HG03469 (cell line): ENCODE results near the gene PDE6H.
A peak's percentile ranks its signal among the peaks of the same experiment; 100 is the strongest.

Experiments used
- ATAC-seq: cut with Tn5 transposase; IDR thresholded peaks from one replicate; pipeline ENCODE4 v1.9.1; 2021; ENCODE audit warnings: mild to moderate bottlenecking, moderate library complexity, moderate number of reproducible peaks; ENCODE audit not compliant: unreplicated experiment

PDE6H gene

GRCh38 chr12:14972816-14973215 lies at the start of gene PDE6H:
TSS of gene PDE6H (plus strand) at chr12:14973042. CDS start at chr12:14978013, 4,971 bp downstream.
- ATAC-seq, result no peak

GRCh38 chr12:14923944-14924343 lies 48.9 kb upstream of the PDE6H start:
- no peak for ATAC-seq

GRCh38 chr12:14924541-14924940 lies 48.3 kb upstream of the PDE6H start:
- ATAC-seq, result no peak

GRCh38 chr12:14927267-14927666 lies 45.6 kb upstream of the PDE6H start:
- no peak for ATAC-seq

DNA sequence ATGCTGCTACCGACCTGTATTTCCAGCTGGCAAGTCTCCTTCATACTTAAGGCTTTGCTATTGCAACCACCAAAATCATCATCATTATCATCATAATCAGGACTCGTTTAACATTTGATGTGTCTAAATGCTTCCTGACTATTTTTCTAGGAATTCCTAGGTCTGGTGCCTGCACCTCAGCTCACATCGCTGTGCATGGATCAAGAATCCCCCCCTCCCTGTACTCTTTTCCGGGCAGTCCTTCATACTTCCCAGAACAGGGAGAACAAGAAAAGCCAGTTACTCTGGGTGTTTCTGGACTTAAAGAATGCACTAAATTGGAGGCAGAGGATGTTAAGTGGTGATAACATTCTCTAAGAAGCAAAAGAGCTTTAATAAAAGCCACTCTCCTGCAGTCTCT lies 43.9 kb upstream of the PDE6H start:
- ATAC-seq, result no peak

DNA sequence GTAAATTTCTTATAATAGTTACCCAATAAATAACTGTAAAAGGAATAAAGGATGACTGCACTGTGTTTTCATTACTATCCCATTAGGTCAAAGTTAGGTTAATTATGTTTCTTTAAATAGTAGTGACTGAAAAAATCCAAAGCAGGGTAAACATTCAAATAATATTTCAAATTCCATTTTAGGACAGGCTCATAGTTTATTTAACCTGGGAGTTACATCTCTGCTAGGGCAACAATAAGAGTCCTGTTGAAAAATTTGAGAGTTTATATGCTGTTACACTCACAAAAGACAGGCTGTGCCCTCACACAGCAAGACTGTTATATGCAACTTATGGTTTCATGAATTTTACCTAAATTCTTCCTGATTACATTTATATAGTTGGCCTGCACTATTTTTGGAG lies 42.5 kb upstream of the PDE6H start:
- no peak for ATAC-seq

- no peak for ATAC-seq
Measured at GRCh38 chr12:14931359-14931758, 41.5 kb upstream of the PDE6H start.

GRCh38 chr12:14931791-14932560 lies 40.9 kb upstream of the PDE6H start:
- no peak for ATAC-seq

- no peak for ATAC-seq
Measured at GRCh38 chr12:14934511-14934910, 38.3 kb upstream of the PDE6H start.

- no peak for ATAC-seq
Measured at GRCh38 chr12:14935031-14935430, 37.8 kb upstream of the PDE6H start.

- ATAC-seq, result no peak
Measured at GRCh38 chr12:14936224-14936861, 36.5 kb upstream of the PDE6H start.

DNA sequence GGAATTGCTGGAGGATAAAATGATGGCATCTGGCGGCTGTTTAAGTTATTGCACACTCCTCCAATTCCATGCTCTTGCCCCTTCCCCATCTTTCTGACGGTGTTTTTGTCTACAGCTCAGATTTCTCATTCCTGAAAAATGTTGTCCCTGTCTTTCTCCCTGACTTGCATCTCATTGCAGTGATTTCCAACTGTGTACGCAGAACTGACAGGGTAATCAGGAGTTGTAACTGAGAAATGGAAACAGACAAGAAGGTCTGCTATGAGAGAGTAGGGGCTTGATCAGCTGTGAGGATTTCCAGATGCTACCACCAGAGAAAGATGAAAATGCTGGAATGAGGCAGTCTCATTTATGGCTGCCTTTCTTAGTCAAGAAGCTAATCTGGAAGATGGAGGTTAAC lies 35.8 kb upstream of the PDE6H start:
- no peak for ATAC-seq

GRCh38 chr12:14937689-14938088 lies 35.2 kb upstream of the PDE6H start:
- no peak for ATAC-seq

- no peak for ATAC-seq
Measured at GRCh38 chr12:14938301-14938700, 34.5 kb upstream of the PDE6H start, which contains the start of gene ERP27. TSS of gene ERP27 (minus strand) at chr12:14938537. CDS start at chr12:14938508, 29 bp downstream.

GRCh38 chr12:14941369-14941768 lies 31.5 kb upstream of the PDE6H start:
- ATAC-seq, result no peak

DNA sequence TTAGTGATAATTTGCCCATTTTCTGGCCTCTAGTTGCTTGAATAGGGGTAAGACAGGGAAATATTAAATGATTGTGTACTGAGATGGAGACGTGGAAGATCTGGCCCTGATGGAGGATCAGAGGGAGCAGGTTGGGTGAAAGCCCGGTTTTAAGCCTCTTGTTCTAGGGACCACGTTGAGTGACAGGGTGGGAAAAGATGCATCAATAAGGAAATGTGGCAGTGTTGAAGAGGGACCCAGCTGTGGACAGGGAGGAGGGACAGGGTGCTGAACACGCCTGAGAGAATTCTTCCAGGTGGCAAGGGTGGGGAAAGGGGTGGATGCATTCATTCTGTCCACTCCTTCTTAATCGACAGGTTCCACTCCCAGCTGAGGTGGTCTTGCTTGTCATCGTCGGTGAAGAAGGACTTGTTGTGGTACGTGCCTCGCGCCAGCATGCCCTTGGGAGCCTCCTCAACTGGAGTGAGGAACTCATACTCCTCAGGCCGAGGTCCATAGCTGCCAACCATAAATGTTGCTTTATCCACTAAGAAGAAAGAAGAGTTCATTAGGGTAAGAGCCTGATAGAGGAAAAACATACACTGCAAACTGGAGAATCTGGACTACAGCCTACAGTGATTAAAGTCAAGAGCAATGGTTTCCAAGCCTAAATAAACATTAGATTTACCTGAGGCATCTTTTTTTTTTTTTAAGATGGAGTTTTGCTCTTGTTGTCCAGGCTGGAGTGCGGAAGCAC lies 30.5 kb upstream of the PDE6H start:
- no peak for ATAC-seq

DNA sequence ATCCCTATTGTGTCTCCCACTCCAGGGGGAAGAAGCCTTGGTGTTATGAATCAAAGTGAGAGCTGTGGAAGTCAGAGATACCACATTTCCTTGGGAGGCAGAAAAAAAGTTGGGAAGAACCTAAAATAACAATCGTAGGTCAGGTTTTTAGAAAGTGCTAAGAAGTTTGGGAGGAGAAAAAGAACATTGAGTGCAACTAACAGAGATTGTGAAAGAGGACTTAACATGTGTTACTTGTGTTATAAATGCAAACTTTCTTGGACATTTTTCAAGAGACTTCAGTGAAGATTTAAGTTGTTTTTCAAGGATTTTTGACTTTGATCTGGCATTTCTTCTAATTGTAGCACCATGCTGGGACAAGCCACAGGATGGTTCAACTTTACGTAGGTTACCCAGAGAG lies 26.7 kb upstream of the PDE6H start:
- ATAC-seq, result no peak

DNA sequence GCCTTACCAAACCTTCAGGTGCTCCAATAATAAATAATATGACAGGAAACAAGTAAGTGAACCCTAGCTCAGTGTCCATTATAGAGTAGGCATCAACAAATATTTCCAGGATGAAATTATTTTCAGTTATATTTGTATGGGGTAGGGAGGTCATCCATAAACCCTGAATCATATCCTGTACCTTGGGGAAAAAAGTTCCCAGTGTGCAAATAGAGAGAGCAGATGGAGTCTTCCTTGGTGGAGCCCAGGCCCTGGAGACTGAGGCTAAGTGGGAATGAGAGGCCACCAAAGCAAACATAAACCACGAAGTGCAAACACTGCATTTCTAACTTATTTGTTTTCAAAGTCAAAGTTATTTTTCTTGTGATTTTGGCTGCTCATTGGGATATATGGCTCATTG lies 26.0 kb upstream of the PDE6H start:
- no peak for ATAC-seq

DNA sequence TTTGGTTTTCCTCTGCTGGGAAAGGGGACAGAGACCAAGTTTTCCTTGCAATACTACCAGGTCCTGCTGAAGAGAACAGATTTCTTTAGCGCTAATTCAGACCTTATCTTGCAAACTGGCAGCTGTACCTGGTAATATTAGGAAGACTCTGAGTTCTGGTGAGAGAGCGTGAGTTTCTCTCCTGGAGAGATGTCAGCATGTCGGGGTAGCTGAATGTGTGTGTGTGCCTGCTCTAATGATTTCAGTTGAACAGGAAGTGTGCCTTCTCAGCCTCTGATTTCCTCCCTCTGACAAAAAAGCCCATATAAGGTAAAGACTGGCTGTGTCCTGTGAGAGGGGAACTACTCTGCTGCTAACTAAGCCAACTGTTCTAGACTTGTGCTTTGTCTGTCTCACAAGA lies 24.2 kb upstream of the PDE6H start:
- ATAC-seq, result peak; percentile 88

DNA sequence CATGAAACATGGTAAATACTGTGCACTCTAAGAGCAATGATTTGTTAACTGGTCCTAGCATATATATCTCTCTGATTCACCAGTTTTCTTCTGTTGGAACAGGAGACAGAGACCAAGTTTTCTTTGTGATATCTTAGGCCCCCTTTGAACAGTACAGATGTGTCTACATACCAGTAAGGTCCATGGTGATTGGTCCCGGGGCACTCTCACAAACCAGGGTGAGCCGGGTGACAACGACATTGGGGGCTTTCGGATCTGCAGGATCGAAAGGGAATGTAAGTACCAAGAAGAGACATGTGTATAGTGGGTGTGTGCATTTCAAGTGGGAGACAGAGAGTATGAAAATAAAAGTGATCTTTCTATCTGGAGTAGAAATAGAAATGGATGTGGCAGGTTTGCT lies 23.2 kb upstream of the PDE6H start:
- ATAC-seq, result no peak

DNA sequence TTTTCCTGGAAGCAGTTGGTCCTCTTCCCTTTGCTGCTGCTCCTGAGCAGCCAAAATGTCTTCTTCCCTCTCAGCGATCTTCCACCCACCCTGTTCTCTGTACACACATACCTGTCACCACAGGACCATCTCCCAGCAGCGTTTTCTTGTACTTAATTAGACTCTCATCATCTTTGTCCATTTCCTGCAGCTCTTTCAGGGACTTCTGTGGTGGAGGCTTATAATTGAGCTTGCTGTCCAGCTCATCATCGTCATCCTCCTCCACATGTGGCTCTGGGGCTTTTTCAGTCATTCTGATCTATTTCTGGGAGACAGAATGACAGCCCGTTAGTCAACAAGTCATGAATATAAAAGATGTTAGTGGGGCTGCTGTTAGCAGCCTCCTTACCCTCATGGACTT lies 22.4 kb upstream of the PDE6H start:
- no peak for ATAC-seq
